ENCODE measurements around the gene GPAM. TPM values are rescaled to one million over a fixed set of nuclear protein-coding genes. Genes with fewer than 3 reads are reported as not detected.

Gene GPAM
- polyA plus RNA-seq, 1 of the 3 experiments (the other 2 are of a cell fraction), result 2.1 TPM

GRCh38 chr10:112214298-112214926 lies 30.8 kb upstream of the GPAM start:
- WGBS (ENCODE audit: low lambda C conversion rate), result 15% methylated on average over 8 of the region's 8 CpGs
- 0 out of 2 replicates have a peak overlapping the region, but pooled peaks have one; percentile 11 for H2AFZ ChIP-seq (ENCODE audit: low read depth)
- ChIA-PET POLR2A (interaction anchor here (1.0 to 2.4 kb wide), 3 partner anchors 15 to 31 kb away, joined by 3 to 6 read pairs (median 6); partner anchors contain the start of gene GPAM), CTCF (interaction anchor here (0.7 to 1.8 kb wide), 6 partner anchors 17 to 77 kb away, joined by 3 to 5 read pairs (median 4); no protein-coding TSS in a partner anchor)
- TF ChIP-seq FOSL2 (IDR thresholded peaks at IDR 0.05; ENCODE audit: borderline replicate concordance, low read depth) (no peak), JUND (IDR thresholded peaks at IDR 0.05) (no peak), RCOR1 (IDR thresholded peaks at IDR 0.05; ENCODE audit: low read length) (no peak), ZBTB33 (IDR thresholded peaks at IDR 0.05; ENCODE audit: borderline replicate concordance, low read depth) (no peak), MXI1 (IDR thresholded peaks at IDR 0.05; ENCODE audit: low read depth, low read length) (peak; percentile 90), ELF1 (IDR thresholded peaks at IDR 0.05) (no peak), EP300 (IDR thresholded peaks at IDR 0.05; ENCODE audit: borderline replicate concordance in 1 of 2, low read depth in 1 of 2, low read length in 1 of 2) (peak in 1 of 2 experiments; percentile 49; a peak in 1 of 4 replicates), RAD21 (IDR thresholded peaks at IDR 0.05; ENCODE audit: low read length) (no peak), MEF2A (IDR thresholded peaks at IDR 0.05; ENCODE audit: borderline replicate concordance, low read depth) (no peak), YY1 (IDR thresholded peaks at IDR 0.05; ENCODE audit: low read depth) (no peak), TAF1 (IDR thresholded peaks at IDR 0.05; ENCODE audit: borderline replicate concordance, low read depth, low read length) (no peak)
- H3K79me2 ChIP-seq (ENCODE audit: insufficient read depth), result no peaks in the 10 kb centered on the region
- no peaks in the 10 kb centered on the region for H3K27me3 ChIP-seq (ENCODE audit: insufficient read depth)
- no peaks in the 10 kb centered on the region for H3K36me3 ChIP-seq (replicated peaks in 1 of 2; ENCODE audit: control insufficient read depth in 1 of 2, insufficient read depth in 2 of 2, low read length in 1 of 2)
- no peaks in the 10 kb centered on the region for H4K20me1 ChIP-seq (ENCODE audit: insufficient read depth)
- H3K27ac ChIP-seq (ENCODE audit: low read depth in 2 of 2, low read length in 1 of 2), result peak overlapping the region in 1 of 2 experiments; percentile 99; a peak in 2 of 4 replicates
- no peak overlapping the region for H3K4me2 ChIP-seq
- no peaks in the 10 kb centered on the region for H3K9me3 ChIP-seq
- no peaks in the 10 kb centered on the region for H3K9me2 ChIP-seq
- peak overlapping the region in 1 of 2 experiments; percentile 34; a peak in 2 of 4 replicates for H3K4me3 ChIP-seq (ENCODE audit: low read depth in 2 of 2, low read length in 1 of 2)
- no peak overlapping the region for H3K9ac ChIP-seq
- H3F3A ChIP-seq (replicated peaks; ENCODE audit: insufficient read depth), result no peaks in the 10 kb centered on the region
- peaks cover 0 to 61% of the 10 kb centered on the region in 2 experiments; a peak in 2 of 4 replicates for H3K4me1 ChIP-seq (ENCODE audit: control insufficient read depth in 1 of 2, insufficient read depth in 2 of 2, low read depth in 1 of 2, low read length in 1 of 2)
- DNase-seq, result peak; percentile 27

DNA sequence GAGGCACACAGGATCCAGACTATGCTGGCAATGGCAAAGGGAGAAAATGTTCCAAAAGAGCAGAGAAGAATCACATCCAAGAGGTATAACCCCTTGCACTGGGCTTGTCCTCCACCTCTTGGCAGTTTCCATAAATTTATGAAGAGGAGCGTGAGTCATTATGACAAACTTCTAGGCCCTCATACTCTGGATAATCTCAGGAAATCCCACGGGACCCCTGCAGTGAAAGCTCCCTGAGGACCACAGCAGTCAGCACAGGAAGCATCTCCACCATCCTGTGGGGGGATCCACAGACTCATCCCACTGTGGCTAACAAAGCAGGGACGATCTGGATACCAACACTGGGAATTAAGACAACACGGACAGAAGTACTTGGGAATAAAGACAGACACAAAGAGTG lies 30.3 kb upstream of the GPAM start:
- H4K20me1 ChIP-seq (ENCODE audit: insufficient read depth), result no peaks in the 10 kb centered on the region

More for the DNA sequence above, 30.3 kb upstream of the GPAM start:
- POLR2A ChIA-PET, result interaction anchor here (1.0 to 1.2 kb wide), 2 partner anchors 15 to 30 kb away, joined by 3 to 6 read pairs; partner anchors contain the start of gene GPAM
- WGBS (ENCODE audit: low lambda C conversion rate), result 28% methylated on average over 3 of the region's 4 CpGs
- Histone ChIP-seq H3K9ac (no peak overlapping the region), H2AFZ (ENCODE audit: low read depth) (no peak overlapping the region), H3K4me3 (ENCODE audit: low read depth in 2 of 2, low read length in 1 of 2) (peak overlapping the region in 1 of 2 experiments; percentile 34; a peak in 1 of 4 replicates), H3K27me3 (ENCODE audit: insufficient read depth) (no peaks in the 10 kb centered on the region), H3K4me2 (no peak overlapping the region), H3K4me1 (ENCODE audit: control insufficient read depth in 1 of 2, insufficient read depth in 2 of 2, low read depth in 1 of 2, low read length in 1 of 2) (peaks cover 0 to 66% of the 10 kb centered on the region in 2 experiments; a peak in 2 of 4 replicates), H3F3A (replicated peaks; ENCODE audit: insufficient read depth) (no peaks in the 10 kb centered on the region), H3K36me3 (replicated peaks in 1 of 2; ENCODE audit: control insufficient read depth in 1 of 2, insufficient read depth in 2 of 2, low read length in 1 of 2) (no peaks in the 10 kb centered on the region), H3K9me2 (no peaks in the 10 kb centered on the region), H3K27ac (ENCODE audit: low read depth in 2 of 2, low read length in 1 of 2) (peak overlapping the region in 1 of 2 experiments; percentile 99; a peak in 2 of 4 replicates), H3K79me2 (ENCODE audit: insufficient read depth) (no peaks in the 10 kb centered on the region), H3K9me3 (no peaks in the 10 kb centered on the region)
- CTCF ChIA-PET, result interaction anchor here (1.2 to 1.8 kb wide), 3 partner anchors 18 to 73 kb away, joined by 3 to 5 read pairs (median 3); no protein-coding TSS in a partner anchor
- DNase-seq, result no peak
- no peak for TF ChIP-seq MXI1 (IDR thresholded peaks at IDR 0.05; ENCODE audit: low read depth, low read length)
- TF ChIP-seq RAD21 (IDR thresholded peaks at IDR 0.05; ENCODE audit: low read length), result no peak
- TF ChIP-seq FOSL2 (IDR thresholded peaks at IDR 0.05; ENCODE audit: borderline replicate concordance, low read depth), result no peak
- no peak for TF ChIP-seq RFX5 (IDR thresholded peaks at IDR 0.05; ENCODE audit: low read length)
- no peak for TF ChIP-seq POLR2AphosphoS5 (IDR thresholded peaks at IDR 0.05; ENCODE audit: low read depth, low read length)
- TF ChIP-seq ELF1 (IDR thresholded peaks at IDR 0.05), result no peak
- TF ChIP-seq MAX (IDR thresholded peaks at IDR 0.05; ENCODE audit: low read depth), result no peak

Measured in SK-N-SH (cell line).